A673 (cell line): ENCODE results near the gene CNTN5.

ENCODE experiments used
- EZH2 ChIP-seq: fragments of 200-600 bp; sonication (generic); IDR thresholded peaks from 2 replicates; pipeline ENCODE4 v1.6.1; 2017; ENCODE audit warnings: borderline replicate concordance, low read depth, mild to moderate bottlenecking, mixed read lengths, antibody characterized with exemption, low read length; ENCODE audit not compliant: poor library complexity, severe bottlenecking
- TF ChIP-seq, protein P1 (sequence below): fragments of 300-800, 200-600 bp; sonication (generic); conservative IDR thresholded peaks from 2 replicates; pipeline ENCODE4 v1.5.1; 2017; ENCODE audit warnings: low read depth, mild to moderate bottlenecking, antibody characterized with exemption, low read length, moderate library complexity, mixed read lengths

DNA sequence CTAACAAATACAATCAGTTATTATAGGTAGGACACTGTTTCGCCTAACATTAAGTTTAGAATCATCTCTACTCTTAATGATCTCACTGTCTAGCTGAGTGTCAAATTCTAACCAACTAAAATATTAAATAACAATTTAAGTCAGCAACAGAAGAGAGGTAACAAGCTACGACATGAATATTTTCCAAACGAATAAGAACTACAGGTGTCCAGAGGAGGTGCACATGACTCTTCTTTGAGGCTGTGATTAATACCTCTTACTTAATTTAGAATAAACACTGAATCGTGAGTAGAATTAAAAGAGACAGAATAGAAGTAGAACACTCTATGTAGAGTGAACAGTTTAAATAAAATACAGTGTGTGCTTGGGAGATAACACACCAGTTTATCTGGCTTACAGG lies 1047.4 kb downstream of the CNTN5 start:
- TF ChIP-seq, protein P1, sequence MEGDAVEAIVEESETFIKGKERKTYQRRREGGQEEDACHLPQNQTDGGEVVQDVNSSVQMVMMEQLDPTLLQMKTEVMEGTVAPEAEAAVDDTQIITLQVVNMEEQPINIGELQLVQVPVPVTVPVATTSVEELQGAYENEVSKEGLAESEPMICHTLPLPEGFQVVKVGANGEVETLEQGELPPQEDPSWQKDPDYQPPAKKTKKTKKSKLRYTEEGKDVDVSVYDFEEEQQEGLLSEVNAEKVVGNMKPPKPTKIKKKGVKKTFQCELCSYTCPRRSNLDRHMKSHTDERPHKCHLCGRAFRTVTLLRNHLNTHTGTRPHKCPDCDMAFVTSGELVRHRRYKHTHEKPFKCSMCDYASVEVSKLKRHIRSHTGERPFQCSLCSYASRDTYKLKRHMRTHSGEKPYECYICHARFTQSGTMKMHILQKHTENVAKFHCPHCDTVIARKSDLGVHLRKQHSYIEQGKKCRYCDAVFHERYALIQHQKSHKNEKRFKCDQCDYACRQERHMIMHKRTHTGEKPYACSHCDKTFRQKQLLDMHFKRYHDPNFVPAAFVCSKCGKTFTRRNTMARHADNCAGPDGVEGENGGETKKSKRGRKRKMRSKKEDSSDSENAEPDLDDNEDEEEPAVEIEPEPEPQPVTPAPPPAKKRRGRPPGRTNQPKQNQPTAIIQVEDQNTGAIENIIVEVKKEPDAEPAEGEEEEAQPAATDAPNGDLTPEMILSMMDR = no peak
- no peak for TF ChIP-seq EZH2
